Measurements from ENCODE around the gene NR1I3. TPM values are rescaled to one million over a fixed set of nuclear protein-coding genes. Genes with fewer than 3 reads are reported as not detected.

The NR1I3 gene
- total and polyA plus RNA-seq, 8 donors: 0.48 to 1.5 (median 1.2) TPM; not detected in 2

DNA sequence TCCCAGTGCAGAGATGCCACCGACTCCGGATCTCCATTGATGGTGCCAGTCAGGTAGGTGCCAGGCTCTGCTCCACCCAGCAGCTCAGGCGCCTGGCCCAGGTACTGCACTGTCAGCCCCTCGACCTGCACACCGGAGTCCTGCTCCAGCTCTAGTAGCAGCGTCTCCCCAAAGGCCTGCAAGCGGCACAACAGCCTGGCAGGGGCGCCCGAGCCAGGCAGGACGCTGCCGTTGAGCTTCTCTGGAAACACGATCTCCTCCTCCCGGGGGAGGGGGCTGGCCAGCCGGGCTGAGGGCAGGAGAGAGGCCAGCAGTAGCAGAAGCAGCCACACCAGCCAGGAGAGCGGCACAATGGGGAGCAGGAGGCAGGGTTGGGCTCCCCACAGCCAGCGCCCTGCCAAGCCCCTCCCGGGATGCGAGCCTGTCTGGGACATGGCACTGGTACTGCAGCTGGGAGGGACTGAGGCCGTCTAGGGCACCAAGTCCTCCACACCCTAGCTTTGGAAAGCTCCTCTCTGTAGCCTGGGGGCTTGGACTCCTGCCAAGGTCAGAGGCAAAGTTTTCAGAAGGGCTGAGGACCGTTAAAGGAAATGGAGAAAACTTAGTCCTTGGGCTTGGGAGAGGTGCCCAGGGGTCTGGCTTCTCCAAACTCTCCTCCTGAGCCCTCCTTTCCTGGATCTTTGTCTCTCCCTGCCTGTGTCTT is 39.7 kb downstream of the NR1I3 start:
- Histone ChIP-seq H3K4me1 (peaks cover 26 to 61% of the 10 kb centered on the region in 2 donors), H3K9me3 (no peaks in the 10 kb centered on the region), H3K4me3 (peak overlapping the region; percentile 9 to 30), H3K36me3 (no peaks in the 10 kb centered on the region), H3K27ac (peak overlapping the region; percentile 58 to 75), H3K27me3 (no peaks in the 10 kb centered on the region)
- ATAC-seq (no peak), DNase-seq (peak in 1 of 4 donors; percentile 60)
- TF ChIP-seq, protein P1, sequence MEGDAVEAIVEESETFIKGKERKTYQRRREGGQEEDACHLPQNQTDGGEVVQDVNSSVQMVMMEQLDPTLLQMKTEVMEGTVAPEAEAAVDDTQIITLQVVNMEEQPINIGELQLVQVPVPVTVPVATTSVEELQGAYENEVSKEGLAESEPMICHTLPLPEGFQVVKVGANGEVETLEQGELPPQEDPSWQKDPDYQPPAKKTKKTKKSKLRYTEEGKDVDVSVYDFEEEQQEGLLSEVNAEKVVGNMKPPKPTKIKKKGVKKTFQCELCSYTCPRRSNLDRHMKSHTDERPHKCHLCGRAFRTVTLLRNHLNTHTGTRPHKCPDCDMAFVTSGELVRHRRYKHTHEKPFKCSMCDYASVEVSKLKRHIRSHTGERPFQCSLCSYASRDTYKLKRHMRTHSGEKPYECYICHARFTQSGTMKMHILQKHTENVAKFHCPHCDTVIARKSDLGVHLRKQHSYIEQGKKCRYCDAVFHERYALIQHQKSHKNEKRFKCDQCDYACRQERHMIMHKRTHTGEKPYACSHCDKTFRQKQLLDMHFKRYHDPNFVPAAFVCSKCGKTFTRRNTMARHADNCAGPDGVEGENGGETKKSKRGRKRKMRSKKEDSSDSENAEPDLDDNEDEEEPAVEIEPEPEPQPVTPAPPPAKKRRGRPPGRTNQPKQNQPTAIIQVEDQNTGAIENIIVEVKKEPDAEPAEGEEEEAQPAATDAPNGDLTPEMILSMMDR (IDR thresholded peaks at IDR 0.05): no peak
- intact Hi-C loops (cut with DNase I): no loop called here

- peaks cover 20 to 58% of the 10 kb centered on the region in 2 donors for H3K4me1 ChIP-seq
These were observed 40.3 kb downstream of the NR1I3 start for GRCh38 chr1:161197560-161198193.

DNA sequence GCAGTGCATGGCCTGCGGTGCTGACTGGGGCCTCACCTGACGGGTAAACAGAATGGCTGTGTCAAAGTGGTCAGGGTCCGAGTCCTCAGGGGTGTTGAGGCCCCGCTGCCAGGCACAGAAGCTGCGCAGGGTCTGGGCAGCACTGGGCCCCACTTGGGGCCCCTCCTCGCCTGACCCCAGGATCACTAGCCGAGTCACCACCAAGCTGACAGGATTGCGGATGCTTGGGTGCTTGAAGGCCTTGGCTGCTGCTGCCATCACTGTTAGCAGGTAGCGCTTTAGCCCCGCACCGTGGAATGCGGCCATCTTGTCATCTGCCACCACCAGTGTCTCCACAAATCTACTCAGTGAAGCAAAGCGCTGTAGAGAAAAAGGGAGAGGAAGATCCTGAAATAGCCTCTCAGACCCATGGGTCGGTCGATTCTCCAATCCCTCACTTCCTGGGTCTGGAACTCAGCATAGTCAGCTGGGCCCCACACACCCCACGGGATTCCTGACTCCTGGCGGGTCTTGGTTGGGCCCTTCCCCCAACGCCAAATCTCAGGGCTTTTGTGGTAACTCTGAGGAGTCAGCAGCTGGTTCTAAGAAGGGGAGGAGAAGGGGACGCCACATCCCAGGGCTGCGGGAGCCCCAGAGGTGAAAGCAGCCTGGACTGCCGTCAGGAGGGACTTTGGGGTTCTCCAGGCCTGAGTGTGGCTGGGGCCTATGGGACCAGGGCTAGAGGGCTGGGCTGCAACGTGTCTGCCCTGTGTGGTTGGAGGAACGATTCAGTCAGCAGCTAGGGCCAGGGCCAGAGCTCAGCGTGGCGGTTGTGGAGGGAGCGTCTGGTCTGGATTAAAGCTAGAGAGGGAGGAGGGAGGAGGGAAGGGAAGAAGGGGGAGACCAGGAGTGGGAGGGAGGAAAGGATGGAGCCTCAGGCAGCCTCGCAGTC is 41.2 kb downstream of the NR1I3 start:
- ATAC-seq: peak; percentile 2
- Histone ChIP-seq H3K9me3 (no peaks in the 10 kb centered on the region), H3K27ac (peak overlapping the region in 1 of 2 donors; percentile 75), H3K4me1 (peaks cover 19 to 65% of the 10 kb centered on the region in 2 donors), H3K36me3 (peaks cover 0 to 2% of the 10 kb centered on the region in 2 donors), H3K4me3 (peak overlapping the region; percentile 9 to 30), H3K27me3 (no peaks in the 10 kb centered on the region)
- intact Hi-C loops (cut with DNase I): no loop called here
- peak in 1 of 4 donors; percentile 56 for DNase-seq
- TF ChIP-seq, protein P1 (IDR thresholded peaks at IDR 0.05): no peak

More at GRCh38 chr1:161197560-161198193, 40.3 kb downstream of the NR1I3 start:
- ATAC-seq (no peak), DNase-seq (no peak)
- H3K27ac ChIP-seq: peak overlapping the region; percentile 58 to 75
- intact Hi-C loops (cut with DNase I): no loop called here
- H3K27me3 ChIP-seq: no peaks in the 10 kb centered on the region
- H3K36me3 ChIP-seq: no peaks in the 10 kb centered on the region
- TF ChIP-seq, protein P1 (IDR thresholded peaks at IDR 0.05): no peak
- H3K9me3 ChIP-seq: no peaks in the 10 kb centered on the region
- peak overlapping the region; percentile 9 to 30 for H3K4me3 ChIP-seq

- Histone ChIP-seq H3K27me3 (peaks cover 0 to 1% of the 10 kb centered on the region in 2 donors), H3K4me1 (peaks cover 12 to 61% of the 10 kb centered on the region in 2 donors), H3K4me3 (peak overlapping the region in 1 of 2 donors; percentile 30), H3K9me3 (no peaks in the 10 kb centered on the region), H3K36me3 (peaks cover 0 to 8% of the 10 kb centered on the region in 2 donors), H3K27ac (peak overlapping the region in 1 of 2 donors; percentile 75)
- intact Hi-C loops (cut with DNase I): no loop called here
- DNase-seq (no peak), ATAC-seq (no peak)
- TF ChIP-seq, protein P1 (IDR thresholded peaks at IDR 0.05): no peak
These were observed 41.9 kb downstream of the NR1I3 start for GRCh38 chr1:161196111-161196510.
